Nephron (organoid): ENCODE data around the gene RAB25.

Experiments used
- H3K27ac Mint-ChIP-seq, 3 experiments: 2 replicates each; pipeline ENCODE4 v1.8.0; 2020; ENCODE audit warnings: mixed read lengths in 3 of 3, mild to moderate bottlenecking in 2 of 3, moderate library complexity in 1 of 3
- H3K27me3 Mint-ChIP-seq: 2 replicates; pipeline ENCODE4 v1.8.0; 2021; ENCODE audit warnings: low read depth, mild to moderate bottlenecking, moderate library complexity, mixed read lengths
- H3K36me3 Mint-ChIP-seq: 2 replicates; pipeline ENCODE4 v1.8.0; 2020; ENCODE audit warnings: low read depth, mixed read lengths
- H3K4me1 Mint-ChIP-seq: 2 replicates; pipeline ENCODE4 v1.8.0; 2020; ENCODE audit warnings: mixed read lengths
- H3K4me3 Mint-ChIP-seq, 3 experiments: 2 replicates each; pipeline ENCODE4 v1.8.0; 2020; ENCODE audit warnings: mild to moderate bottlenecking in 3 of 3, mixed read lengths in 3 of 3, moderate library complexity in 2 of 3
- H3K9me3 Mint-ChIP-seq: 2 replicates; pipeline ENCODE4 v1.8.0; 2020; ENCODE audit warnings: mixed read lengths
- TF ChIP-seq, protein P1 (sequence below), 3 experiments: fragments of 200-600 bp; sonication (generic); IDR thresholded peaks; one replicate each; pipeline ENCODE4 v1.5.0; 2021; ENCODE audit warnings: antibody characterized with exemption in 3 of 3; ENCODE audit not compliant: unreplicated experiment in 3 of 3

RAB25 gene

DNA sequence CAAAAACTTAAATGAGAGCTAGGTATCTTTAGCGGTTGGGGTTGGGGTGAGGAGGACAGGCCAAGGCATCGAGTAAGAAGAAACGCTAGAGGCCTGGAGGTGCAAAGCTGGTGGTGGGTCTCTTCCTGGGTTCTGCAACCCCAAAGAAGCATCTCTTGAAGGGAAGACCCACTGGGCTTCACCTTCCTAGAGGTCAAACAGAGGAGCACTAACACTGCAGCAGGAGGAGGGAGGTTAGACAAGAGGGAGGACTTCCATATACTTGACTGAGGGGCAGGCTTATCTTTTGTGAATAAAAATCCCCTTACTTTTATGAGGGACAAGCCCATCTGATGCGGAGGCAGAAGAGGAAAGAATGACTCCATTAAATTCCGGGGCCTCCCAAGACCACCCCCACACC is 18.8 kb downstream of the RAB25 start:
- Mint-ChIP-seq H3K9me3 (no peaks in the 10 kb centered on the region), H3K4me3 (peak overlapping the region; percentile 98 to 100 (median 98)), H3K27ac (peak overlapping the region; percentile 82 to 97 (median 95)), H3K4me1 (peaks cover 70% of the 10 kb centered on the region), H3K36me3 (peaks cover 45% of the 10 kb centered on the region), H3K27me3 (no peaks in the 10 kb centered on the region)
- TF ChIP-seq, protein P1, sequence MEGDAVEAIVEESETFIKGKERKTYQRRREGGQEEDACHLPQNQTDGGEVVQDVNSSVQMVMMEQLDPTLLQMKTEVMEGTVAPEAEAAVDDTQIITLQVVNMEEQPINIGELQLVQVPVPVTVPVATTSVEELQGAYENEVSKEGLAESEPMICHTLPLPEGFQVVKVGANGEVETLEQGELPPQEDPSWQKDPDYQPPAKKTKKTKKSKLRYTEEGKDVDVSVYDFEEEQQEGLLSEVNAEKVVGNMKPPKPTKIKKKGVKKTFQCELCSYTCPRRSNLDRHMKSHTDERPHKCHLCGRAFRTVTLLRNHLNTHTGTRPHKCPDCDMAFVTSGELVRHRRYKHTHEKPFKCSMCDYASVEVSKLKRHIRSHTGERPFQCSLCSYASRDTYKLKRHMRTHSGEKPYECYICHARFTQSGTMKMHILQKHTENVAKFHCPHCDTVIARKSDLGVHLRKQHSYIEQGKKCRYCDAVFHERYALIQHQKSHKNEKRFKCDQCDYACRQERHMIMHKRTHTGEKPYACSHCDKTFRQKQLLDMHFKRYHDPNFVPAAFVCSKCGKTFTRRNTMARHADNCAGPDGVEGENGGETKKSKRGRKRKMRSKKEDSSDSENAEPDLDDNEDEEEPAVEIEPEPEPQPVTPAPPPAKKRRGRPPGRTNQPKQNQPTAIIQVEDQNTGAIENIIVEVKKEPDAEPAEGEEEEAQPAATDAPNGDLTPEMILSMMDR (IDR thresholded peaks at IDR 0.05; ENCODE audit: unreplicated experiment in 3 of 3): no peak

DNA sequence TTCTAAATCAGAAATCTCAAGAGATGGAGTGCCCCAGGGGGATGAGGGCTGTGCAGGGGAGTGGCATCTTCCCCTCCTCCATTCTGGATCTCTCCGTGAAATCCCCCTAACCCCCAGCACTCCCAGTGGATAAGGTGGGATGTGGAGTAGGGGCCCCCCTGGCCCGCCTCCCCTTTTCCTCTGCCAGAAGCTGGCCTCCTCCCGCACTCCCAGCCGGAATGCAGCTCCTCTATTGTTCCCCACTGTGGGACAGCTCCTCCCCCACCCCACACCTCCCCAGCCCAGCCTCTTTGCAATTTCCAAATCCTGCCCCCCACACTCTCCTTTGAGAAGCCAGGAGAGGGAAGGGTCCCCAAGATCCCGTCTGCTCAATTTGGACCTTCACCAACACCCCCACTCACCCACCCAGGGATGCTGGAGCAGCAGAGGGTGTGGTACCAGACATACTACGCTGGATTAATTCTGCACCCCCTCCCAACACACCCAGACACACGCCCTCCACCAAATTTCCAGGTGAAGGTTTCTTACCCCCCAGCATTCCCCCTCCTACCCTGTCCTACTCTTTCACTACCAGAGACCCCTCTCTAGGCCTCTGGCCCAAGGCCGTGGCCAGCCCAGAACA is 19.4 kb downstream of the RAB25 start:
- Mint-ChIP-seq H3K27me3 (no peaks in the 10 kb centered on the region), H3K36me3 (peaks cover 40% of the 10 kb centered on the region), H3K4me1 (peaks cover 70% of the 10 kb centered on the region), H3K9me3 (no peaks in the 10 kb centered on the region), H3K4me3 (peak overlapping the region; percentile 98 to 100 (median 98)), H3K27ac (peak overlapping the region; percentile 82 to 97 (median 95))
- TF ChIP-seq, protein P1 (IDR thresholded peaks at IDR 0.05; ENCODE audit: unreplicated experiment in 3 of 3): no peak

- peaks cover 36% of the 10 kb centered on the region for H3K36me3 Mint-ChIP-seq
- peak overlapping the region; percentile 98 to 100 (median 98) for H3K4me3 Mint-ChIP-seq
- H3K9me3 Mint-ChIP-seq: no peaks in the 10 kb centered on the region
- TF ChIP-seq, protein P1 (IDR thresholded peaks at IDR 0.05; ENCODE audit: unreplicated experiment in 3 of 3): no peak
- H3K4me1 Mint-ChIP-seq: peaks cover 68% of the 10 kb centered on the region
- H3K27me3 Mint-ChIP-seq: no peaks in the 10 kb centered on the region
- peak overlapping the region; percentile 82 to 97 (median 95) for H3K27ac Mint-ChIP-seq
Measured at GRCh38 chr1:156080863-156081179, 19.9 kb downstream of the RAB25 start.

- peaks cover 67% of the 10 kb centered on the region for H3K4me1 Mint-ChIP-seq
- H3K27ac Mint-ChIP-seq: peak overlapping the region; percentile 82 to 97 (median 97)
- no peaks in the 10 kb centered on the region for H3K27me3 Mint-ChIP-seq
- peak overlapping the region; percentile 98 to 100 (median 98) for H3K4me3 Mint-ChIP-seq
- TF ChIP-seq, protein P1 (IDR thresholded peaks at IDR 0.05; ENCODE audit: unreplicated experiment in 3 of 3): no peak
- H3K9me3 Mint-ChIP-seq: no peaks in the 10 kb centered on the region
- peaks cover 38% of the 10 kb centered on the region for H3K36me3 Mint-ChIP-seq
Measured at GRCh38 chr1:156081180-156081916, 20.4 kb downstream of the RAB25 start.

GRCh38 chr1:156081917-156082308 is 21.0 kb downstream of the RAB25 start:
- TF ChIP-seq, protein P1 (IDR thresholded peaks at IDR 0.05; ENCODE audit: unreplicated experiment in 3 of 3): no peak
- Mint-ChIP-seq H3K27me3 (no peaks in the 10 kb centered on the region), H3K27ac (peak overlapping the region; percentile 82 to 97 (median 97)), H3K4me1 (peaks cover 69% of the 10 kb centered on the region), H3K36me3 (peaks cover 39% of the 10 kb centered on the region), H3K9me3 (no peaks in the 10 kb centered on the region), H3K4me3 (peak overlapping the region; percentile 91 to 100 (median 96))
